Activated CD4-positive, CD25-positive, alpha-beta regulatory T cell (primary cell): ENCODE measurements around the gene C19orf25.
A peak's percentile ranks its signal among the peaks of the same experiment; 100 is the strongest.
"Not testable (repeated sequence)": the region's sequence is repeated elsewhere in the genome, so short reads cannot be mapped to it uniquely, and the experiment has no call there.

Experiments
- DNase-seq, 4 experiments: peaks; one replicate each; lab custom pipeline; 2025; lab: John Stamatoyannopoulos, UW

Gene C19orf25

GRCh38 chr19:1512671-1513498, 33.9 kb upstream of the C19orf25 start, which contains the start of gene ADAMTSL5:
Gene ADAMTSL5 (minus strand): TSS chr19:1513019. CDS start chr19:1510943, 2,076 bp downstream.
- DNase-seq, result peak; percentile 46 to 59 (median 52)

GRCh38 chr19:1511318-1512317, 32.6 kb upstream of the C19orf25 start:
- no peak for DNase-seq

GRCh38 chr19:1510807-1511206, 31.8 kb upstream of the C19orf25 start:
- no peak for DNase-seq

- no peak for DNase-seq
Measured at GRCh38 chr19:1510442-1510806, 31.4 kb upstream of the C19orf25 start.

GRCh38 chr19:1509602-1510441, 30.8 kb upstream of the C19orf25 start:
- no peak for DNase-seq

GRCh38 chr19:1508507-1508856, 29.5 kb upstream of the C19orf25 start:
- no peak for DNase-seq

GRCh38 chr19:1507763-1508506, 28.9 kb upstream of the C19orf25 start:
- peak; percentile 71 to 83 (median 78) for DNase-seq

GRCh38 chr19:1507192-1507660, 28.2 kb upstream of the C19orf25 start:
- DNase-seq, result no peak

GRCh38 chr19:1505991-1506881, 27.2 kb upstream of the C19orf25 start:
- DNase-seq, result no peak

- DNase-seq, result no peak
Measured at GRCh38 chr19:1505012-1505411, 26.0 kb upstream of the C19orf25 start.

GRCh38 chr19:1503925-1504773, 25.1 kb upstream of the C19orf25 start:
- DNase-seq, result no peak

GRCh38 chr19:1503089-1503924, 24.3 kb upstream of the C19orf25 start:
- DNase-seq, result peak; percentile 23 to 55 (median 44)

GRCh38 chr19:1502433-1503088, 23.5 kb upstream of the C19orf25 start:
- DNase-seq, result no peak

GRCh38 chr19:1501200-1501595, 22.2 kb upstream of the C19orf25 start:
- no peak for DNase-seq

GRCh38 chr19:1499231-1499630, 20.2 kb upstream of the C19orf25 start:
- not testable (repeated sequence) for DNase-seq

- DNase-seq, result no peak
Measured at GRCh38 chr19:1497578-1498235, 18.7 kb upstream of the C19orf25 start.
